Activated CD8-positive, alpha-beta memory T cell treated with anti-CD3 and anti-CD28 coated beads, Interleukin-2, amount 50 U/mL, for 4 hours (primary cell): Measurements from ENCODE around the gene USP2.

ENCODE experiments used
- DNase-seq: peaks from one replicate; pipeline ENCODE4 v3.0.0-alpha.2; 2020

Gene USP2

GRCh38 chr11:119381181-119381988 lies at the start of gene USP2:
USP2 (minus strand) TSS chr11:119381690; CDS start chr11:119373480, 8,210 bp downstream.
- DNase-seq, result peak; percentile 99

GRCh38 chr11:119427279-119427678 lies 45.8 kb upstream of the USP2 start:
- DNase-seq, result no peak

- no peak for DNase-seq
Measured at GRCh38 chr11:119426142-119426541, 44.7 kb upstream of the USP2 start.

- DNase-seq, result no peak
Measured at GRCh38 chr11:119424775-119425174, 43.3 kb upstream of the USP2 start.

- no peak for DNase-seq
Measured at GRCh38 chr11:119424276-119424675, 42.8 kb upstream of the USP2 start.

GRCh38 chr11:119423509-119424254 lies 42.2 kb upstream of the USP2 start:
- DNase-seq, result no peak

GRCh38 chr11:119422809-119423508 lies 41.5 kb upstream of the USP2 start, which contains the start of gene THY1:
THY1 (minus strand) TSS chr11:119423172; CDS start chr11:119420905, 2,267 bp downstream.
- DNase-seq, result no peak

- DNase-seq, result no peak
Measured at GRCh38 chr11:119421941-119422808, 40.7 kb upstream of the USP2 start.

- DNase-seq, result no peak
Measured at GRCh38 chr11:119421351-119421750, 39.9 kb upstream of the USP2 start.

GRCh38 chr11:119420631-119421030 lies 39.1 kb upstream of the USP2 start:
- no peak for DNase-seq

- DNase-seq, result no peak
Measured at GRCh38 chr11:119419834-119420492, 38.5 kb upstream of the USP2 start.

- no peak for DNase-seq
Measured at GRCh38 chr11:119419246-119419645, 37.8 kb upstream of the USP2 start.

- no peak for DNase-seq
Measured at GRCh38 chr11:119418759-119419158, 37.3 kb upstream of the USP2 start.

- DNase-seq, result no peak
Measured at GRCh38 chr11:119417726-119418540, 36.4 kb upstream of the USP2 start.

- DNase-seq, result no peak
Measured at GRCh38 chr11:119416606-119417580, 35.4 kb upstream of the USP2 start.

- DNase-seq, result no peak
Measured at GRCh38 chr11:119415966-119416365, 34.5 kb upstream of the USP2 start.

GRCh38 chr11:119415517-119415916 lies 34.0 kb upstream of the USP2 start:
- no peak for DNase-seq

- no peak for DNase-seq
Measured at GRCh38 chr11:119414734-119415133, 33.2 kb upstream of the USP2 start.

- no peak for DNase-seq
Measured at GRCh38 chr11:119414321-119414720, 32.8 kb upstream of the USP2 start.

- no peak for DNase-seq
Measured at GRCh38 chr11:119412072-119412471, 30.6 kb upstream of the USP2 start.
